GM18867 (cell line): ENCODE results near the gene RCOR1.
"Not testable (repeated sequence)": the region's sequence is repeated elsewhere in the genome, so short reads cannot be mapped to it uniquely, and the experiment has no call there.

Source experiments
- ATAC-seq: cut with Tn5 transposase; IDR thresholded peaks from one replicate; pipeline ENCODE4 v1.9.1; 2021; ENCODE audit warnings: mild to moderate bottlenecking, moderate library complexity; ENCODE audit not compliant: unreplicated experiment

The RCOR1 gene

GRCh38 chr14:102625564-102626296 is 33.3 kb downstream of the RCOR1 start:
- ATAC-seq = no peak

DNA sequence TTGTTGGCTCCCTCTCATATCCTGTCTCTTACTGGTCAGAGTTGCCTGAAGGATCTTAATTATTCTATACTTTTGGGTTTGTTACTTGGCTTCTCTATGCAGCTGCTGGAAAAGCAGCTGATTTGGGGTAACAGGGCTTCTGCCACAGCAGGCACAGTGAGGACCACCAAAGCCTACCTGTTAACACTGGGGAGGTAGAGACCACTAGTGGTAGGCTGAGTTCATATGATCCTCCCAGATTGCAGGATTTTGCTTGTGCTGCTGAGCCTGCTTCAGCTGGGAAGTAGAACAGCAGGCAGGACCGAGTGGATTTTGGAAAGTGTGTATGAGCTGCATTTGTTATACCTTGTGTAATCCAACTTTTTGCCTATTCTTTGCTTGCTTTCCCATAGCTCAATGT is 34.1 kb downstream of the RCOR1 start:
- ATAC-seq = no peak

GRCh38 chr14:102629011-102629444 is 36.6 kb downstream of the RCOR1 start:
- ATAC-seq = no peak

GRCh38 chr14:102629808-102630350 is 37.4 kb downstream of the RCOR1 start:
- no peak for ATAC-seq

DNA sequence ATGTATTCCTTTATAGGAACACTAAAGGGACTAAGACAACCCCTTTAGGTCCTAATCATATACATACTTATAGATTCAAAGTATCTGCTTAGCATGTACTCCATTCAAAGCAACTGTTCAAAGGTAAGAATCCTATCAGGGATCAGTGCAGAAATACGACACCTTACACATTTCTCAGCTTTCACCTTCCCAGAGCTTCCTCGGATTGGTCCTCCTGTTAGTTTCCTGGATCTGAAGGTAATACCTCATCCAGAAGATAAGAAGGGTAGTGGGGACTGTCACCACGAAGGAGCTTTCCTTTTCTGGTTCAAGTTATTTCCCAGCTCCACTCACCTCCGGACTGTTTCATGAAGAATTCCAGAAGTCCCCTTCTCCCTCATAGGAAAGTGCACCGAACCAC is 38.0 kb downstream of the RCOR1 start:
- ATAC-seq = no peak

GRCh38 chr14:102630881-102631280 is 38.4 kb downstream of the RCOR1 start:
- no peak for ATAC-seq

DNA sequence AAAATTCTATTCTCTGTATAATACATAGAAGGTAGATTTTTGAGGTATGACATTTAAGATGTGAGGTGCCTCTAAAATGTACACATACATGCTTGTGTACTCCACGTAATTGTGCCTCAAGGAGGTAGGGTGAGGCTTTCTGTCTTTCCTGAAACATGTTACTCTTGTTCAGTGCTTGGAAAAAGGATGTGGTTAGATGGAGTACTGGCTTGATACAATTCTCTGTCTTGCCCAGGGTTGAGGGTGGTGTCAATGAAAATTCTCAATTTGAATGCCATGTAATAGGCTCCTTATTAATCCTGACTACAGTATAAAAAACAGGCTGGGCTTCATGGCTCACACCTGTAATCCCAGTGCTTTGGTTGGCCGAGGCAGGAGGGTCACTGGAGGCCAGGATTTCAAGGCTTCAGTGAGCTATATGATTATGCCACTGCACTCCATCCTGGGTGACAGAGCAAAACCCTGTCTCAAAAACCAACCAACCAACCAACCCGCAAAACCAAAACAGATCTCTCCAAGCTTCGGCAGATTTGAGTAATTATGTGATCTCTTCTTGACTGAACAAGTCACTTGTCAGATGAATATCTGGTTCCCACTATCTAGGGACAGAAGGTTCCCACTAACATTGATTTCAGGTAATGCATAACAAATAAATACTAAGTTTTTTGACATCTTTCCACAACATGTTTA is 41.6 kb downstream of the RCOR1 start:
- ATAC-seq = no peak

GRCh38 chr14:102639611-102640010 is 47.2 kb downstream of the RCOR1 start:
- ATAC-seq = not testable (repeated sequence)

DNA sequence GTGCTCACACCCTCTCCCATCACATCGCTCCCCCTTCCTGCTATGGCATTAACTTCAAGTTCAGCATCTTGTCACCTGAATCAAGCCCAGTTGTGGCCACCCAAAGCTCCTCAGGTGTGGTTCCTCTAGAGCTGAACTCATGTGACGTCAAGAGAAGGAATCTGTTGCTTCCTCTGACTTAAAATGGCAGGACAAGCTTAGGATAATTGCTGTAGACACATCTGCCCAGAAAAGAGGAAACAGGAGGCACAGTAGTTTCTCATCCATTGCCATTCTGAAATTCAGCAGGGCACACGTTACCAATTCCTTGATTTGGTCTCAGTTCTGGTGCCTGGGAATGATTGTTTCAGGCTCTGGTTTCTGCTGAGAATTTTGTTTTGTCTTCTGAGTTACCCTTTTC is 52.1 kb downstream of the RCOR1 start:
- no peak for ATAC-seq

GRCh38 chr14:102645746-102646440 is 53.4 kb downstream of the RCOR1 start:
- ATAC-seq = no peak

- ATAC-seq = no peak
Observed at GRCh38 chr14:102646615-102647014, 54.2 kb downstream of the RCOR1 start.

GRCh38 chr14:102652194-102652593 is 59.7 kb downstream of the RCOR1 start:
- no peak for ATAC-seq

DNA sequence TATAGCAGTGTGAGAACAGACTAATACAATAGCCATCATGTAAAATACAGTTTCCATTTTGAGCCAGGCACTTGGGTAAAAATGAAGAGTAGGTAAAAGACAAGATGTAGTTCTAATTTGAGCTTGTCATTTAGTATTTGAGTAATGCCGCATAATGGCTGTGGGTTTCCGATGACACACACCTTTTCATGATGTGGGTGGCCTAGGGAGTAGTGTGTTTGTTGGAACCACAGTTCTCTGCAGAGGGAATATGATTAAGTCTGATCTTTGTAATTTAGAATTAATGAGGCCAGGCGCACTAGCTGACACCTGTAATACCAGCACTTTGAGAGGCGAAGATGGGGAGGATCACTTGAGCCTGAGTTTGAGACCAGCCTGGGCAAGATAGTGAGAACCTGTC is 61.8 kb downstream of the RCOR1 start:
- no peak for ATAC-seq

- ATAC-seq = no peak
Observed at GRCh38 chr14:102655137-102655536, 62.7 kb downstream of the RCOR1 start.

- ATAC-seq = no peak
Observed at GRCh38 chr14:102659797-102660196, 67.3 kb downstream of the RCOR1 start.

- ATAC-seq = no peak
Observed at GRCh38 chr14:102661614-102662013, 69.2 kb downstream of the RCOR1 start.

- ATAC-seq = no peak
Observed at GRCh38 chr14:102662636-102663430, 70.4 kb downstream of the RCOR1 start.

DNA sequence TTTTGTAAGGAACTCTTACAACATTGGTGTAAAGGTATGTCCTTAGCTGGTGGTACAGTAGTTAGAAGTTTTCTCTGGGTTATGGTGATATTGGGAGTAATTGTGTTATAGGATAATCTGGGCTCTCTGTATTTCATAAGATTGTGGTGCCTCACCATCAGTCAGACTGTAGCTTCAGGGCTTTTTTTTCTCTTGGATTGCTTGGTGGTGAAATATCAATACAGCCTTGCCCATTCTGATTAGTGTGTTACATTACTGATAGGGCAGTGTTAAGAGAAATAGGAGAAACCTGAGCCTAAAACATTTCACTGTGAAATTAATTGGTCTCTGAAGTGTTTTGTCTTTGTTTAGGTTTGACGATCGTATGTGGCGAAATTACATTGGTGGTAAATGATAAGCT is 71.0 kb downstream of the RCOR1 start:
- ATAC-seq = no peak

GRCh38 chr14:102665621-102666020 is 73.2 kb downstream of the RCOR1 start:
- no peak for ATAC-seq

- no peak for ATAC-seq
Observed at GRCh38 chr14:102666635-102667034, 74.2 kb downstream of the RCOR1 start.

DNA sequence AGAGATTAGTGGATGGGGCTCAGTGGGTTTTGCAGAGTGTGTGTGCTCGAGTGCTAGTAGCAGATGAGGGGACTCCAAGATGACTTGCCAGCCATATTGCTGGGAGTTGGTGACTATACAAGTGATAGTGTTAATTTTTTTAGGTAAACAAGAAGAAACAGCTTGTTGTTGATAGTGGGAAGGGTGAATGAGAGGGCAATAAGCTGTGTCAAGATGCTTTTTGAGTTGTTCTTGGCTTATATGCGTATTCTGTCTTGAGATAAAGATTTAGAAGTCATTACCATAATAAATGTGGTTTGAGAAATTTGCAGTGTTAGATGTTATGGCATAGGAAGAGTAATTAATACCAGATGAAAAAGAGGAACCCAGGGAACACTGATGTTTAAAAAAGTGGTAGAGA is 75.3 kb downstream of the RCOR1 start:
- no peak for ATAC-seq
